HTR-8/SVneo (cell line): ENCODE results near the gene UFC1.

Experiments used
- DNase-seq: peaks from one replicate; pipeline ENCODE4 v3.0.0; 2011; ENCODE audit warnings: low spot score, mixed read lengths; ENCODE audit not compliant: insufficient read length
- FAIRE-seq: peaks from 2 replicates; lab custom pipeline; 2011; peaks lifted over from hg19 to GRCh38; lab: Jason Lieb, UNC

The UFC1 gene

DNA sequence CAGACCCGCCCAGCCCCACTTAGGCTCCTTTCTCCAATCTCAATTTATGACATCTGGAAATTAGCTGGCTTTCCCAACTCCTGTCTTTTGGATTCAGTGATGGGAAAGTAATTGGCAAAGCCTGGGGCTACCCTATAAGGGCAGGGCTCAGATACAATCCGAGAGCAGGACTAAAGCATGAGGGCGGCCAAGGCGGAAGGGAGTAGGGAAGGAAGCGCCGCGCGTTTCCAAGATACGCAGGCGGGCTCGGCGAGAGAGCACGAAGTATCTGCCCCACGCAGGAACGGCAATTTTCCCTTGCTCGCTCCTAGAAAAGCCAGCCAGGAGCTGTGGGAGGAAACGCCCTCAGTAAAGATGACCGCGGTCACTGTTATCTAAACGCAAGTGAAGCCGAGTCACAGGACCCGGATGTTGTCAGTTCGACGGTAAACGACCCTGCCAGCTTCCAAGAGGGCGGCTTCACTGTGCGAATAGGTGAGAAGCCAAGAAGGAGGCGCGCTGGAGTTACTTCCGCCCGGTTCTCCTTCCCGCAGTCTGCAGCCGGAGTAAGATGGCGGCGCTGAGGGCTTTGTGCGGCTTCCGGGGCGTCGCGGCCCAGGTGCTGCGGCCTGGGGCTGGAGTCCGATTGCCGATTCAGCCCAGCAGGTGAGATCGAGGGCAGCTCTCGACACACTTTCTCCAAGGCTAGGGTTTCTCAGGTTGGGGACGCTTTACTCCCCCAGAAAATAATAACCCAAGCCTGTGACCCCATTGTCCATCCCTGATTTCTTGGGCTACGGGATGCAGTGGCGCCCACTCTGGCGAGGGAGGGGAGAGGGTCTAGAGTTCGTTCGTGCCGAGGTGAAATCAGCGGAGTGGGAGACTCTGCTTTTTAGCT is 48.3 kb downstream of the UFC1 start, which contains the start of gene NDUFS2:
TSS of gene NDUFS2 (plus strand) at position 532 of the 877 bp plus-strand sequence. CDS start at position 551, 19 bp downstream.
- peak; percentile 86 for DNase-seq
- FAIRE-seq = no peak

GRCh38 chr1:161206411-161207140 is 52.8 kb downstream of the UFC1 start:
- no peak for DNase-seq
- no peak for FAIRE-seq

DNA sequence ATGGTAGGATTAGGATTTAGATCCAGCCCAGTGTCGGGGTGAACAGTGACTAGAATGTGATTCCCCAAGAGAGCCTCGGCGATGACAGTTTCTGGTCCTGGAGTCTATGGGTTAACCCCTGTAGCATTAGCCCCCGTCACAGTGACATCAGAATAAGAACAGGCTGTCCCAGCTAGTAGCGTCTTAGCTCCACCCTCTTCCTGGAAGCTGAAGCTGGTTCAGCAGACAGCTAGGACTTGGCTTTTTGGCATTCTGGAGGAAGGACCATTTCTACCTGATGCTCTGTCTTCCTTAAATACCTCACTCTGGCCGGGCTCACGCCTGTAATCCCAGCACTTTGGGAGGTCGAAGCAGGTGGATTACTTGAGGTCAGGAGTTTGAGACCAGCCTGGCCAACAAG is 53.4 kb downstream of the UFC1 start:
- DNase-seq (no peak), FAIRE-seq (no peak)
